B cell (primary cell): Measurements from ENCODE around the gene RGS1.

ENCODE experiments used
- EZH2 ChIP-seq: IDR thresholded peaks from 2 replicates; pipeline ENCODE4 v1.6.1; 2012; ENCODE audit warnings: borderline replicate concordance, low read depth, mild to moderate bottlenecking, moderate library complexity, low read length; ENCODE audit not compliant: insufficient read depth, poor library complexity, severe bottlenecking
- TF ChIP-seq, protein P1 (sequence below): fragments of 200-600 bp; IDR thresholded peaks from one replicate; pipeline ENCODE4 v1.8.0; 2022; ENCODE audit warnings: antibody characterized with exemption, mild to moderate bottlenecking

DNA sequence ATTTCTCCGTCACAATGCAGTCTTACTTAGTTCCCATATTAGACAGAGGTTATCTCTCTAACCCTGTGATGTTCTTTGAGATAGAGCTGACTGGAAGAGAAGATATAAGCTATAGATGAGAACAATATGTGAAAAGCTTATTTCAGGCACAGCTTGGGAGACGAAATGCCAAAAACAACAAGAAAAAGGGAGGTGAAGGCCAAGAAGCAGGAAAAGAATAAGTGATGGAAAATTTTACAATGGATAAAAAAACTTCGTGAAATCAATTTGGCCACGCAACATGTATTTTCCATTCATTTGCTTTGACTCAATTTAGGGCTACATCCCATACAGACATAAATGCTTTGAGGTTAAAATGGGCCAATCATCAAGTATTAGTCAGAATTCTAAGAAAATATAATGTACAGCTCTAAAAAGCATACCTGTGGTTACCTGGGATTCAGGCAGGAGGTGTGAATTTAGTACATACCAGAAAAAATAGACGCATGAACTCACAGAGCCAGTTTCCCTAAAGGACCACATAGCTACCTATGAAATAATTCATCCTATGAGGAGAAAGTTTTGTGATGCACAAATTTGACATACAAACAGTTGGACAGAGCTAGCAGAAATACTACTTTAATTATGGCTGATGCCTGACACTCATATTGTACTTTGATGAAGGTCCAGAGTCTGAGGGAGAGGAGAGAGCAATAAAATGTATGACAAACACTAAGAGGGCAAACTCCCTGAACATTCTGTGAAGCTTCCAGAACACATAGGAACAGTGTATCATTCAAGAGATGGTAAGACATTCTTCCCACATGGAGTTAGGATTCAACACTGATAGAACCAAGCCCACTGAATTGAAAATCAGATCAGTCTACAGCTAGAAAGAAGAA, 12.1 kb downstream of the RGS1 start:
- TF ChIP-seq EZH2, result no peak
- TF ChIP-seq, protein P1, sequence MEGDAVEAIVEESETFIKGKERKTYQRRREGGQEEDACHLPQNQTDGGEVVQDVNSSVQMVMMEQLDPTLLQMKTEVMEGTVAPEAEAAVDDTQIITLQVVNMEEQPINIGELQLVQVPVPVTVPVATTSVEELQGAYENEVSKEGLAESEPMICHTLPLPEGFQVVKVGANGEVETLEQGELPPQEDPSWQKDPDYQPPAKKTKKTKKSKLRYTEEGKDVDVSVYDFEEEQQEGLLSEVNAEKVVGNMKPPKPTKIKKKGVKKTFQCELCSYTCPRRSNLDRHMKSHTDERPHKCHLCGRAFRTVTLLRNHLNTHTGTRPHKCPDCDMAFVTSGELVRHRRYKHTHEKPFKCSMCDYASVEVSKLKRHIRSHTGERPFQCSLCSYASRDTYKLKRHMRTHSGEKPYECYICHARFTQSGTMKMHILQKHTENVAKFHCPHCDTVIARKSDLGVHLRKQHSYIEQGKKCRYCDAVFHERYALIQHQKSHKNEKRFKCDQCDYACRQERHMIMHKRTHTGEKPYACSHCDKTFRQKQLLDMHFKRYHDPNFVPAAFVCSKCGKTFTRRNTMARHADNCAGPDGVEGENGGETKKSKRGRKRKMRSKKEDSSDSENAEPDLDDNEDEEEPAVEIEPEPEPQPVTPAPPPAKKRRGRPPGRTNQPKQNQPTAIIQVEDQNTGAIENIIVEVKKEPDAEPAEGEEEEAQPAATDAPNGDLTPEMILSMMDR, result no peak
